ENCODE results near the gene KRTAP1-1.
"Not testable (repeated sequence)": the region's sequence is repeated elsewhere in the genome, so short reads cannot be mapped to it uniquely, and the experiment has no call there.

KRTAP1-1 gene

DNA sequence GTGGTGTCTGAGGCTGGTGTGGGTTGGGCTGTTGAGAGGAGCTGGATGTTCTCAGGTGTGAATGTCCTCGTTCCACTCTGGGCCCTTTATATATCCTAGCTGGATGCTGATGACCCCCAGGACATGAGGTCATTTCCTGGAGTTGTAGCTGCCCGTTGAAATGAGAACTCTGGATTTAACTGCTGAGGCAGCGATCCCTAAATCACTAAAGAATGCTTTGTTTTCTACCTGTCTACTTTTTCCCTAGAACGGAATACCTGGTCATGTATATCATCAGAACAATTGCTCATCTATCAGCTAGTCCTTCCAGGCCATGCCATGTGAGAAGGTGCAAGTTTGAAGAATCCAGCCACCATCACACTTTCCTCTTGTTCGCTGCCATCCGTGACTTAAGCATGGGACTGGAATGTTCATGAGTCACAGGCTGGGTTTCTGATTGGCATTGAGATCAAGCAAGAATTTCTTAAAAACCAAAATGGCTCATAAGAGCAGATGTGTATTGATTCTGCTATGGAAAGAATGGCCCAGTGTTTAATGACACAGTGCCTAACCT lies 18.9 kb upstream of the KRTAP1-1 start, which contains the start of gene KRTAP2-3:
Gene KRTAP2-3, minus strand, starts transcription at position 63 of the 553 bp plus-strand sequence. CDS start 64 bp downstream, outside the sequence.
- no peak for TF ChIP-seq CTCF (IDR thresholded peaks at IDR 0.05; ENCODE audit: low read depth, low read length)
- peak; percentile 90 for DNase-seq (ENCODE audit: low read depth, low spot score)
- in situ Hi-C loops (cut with HindIII; ENCODE audit: low sequenced_read_pairs): no loop called here
- H3K4me3 ChIP-seq (ENCODE audit: low read depth, low read length): no peak within 1 kb of the TSS

- H3K4me3 ChIP-seq (ENCODE audit: low read depth, low read length); in situ Hi-C loops (cut with HindIII; ENCODE audit: low sequenced_read_pairs): not testable (repeated sequence)
- DNase-seq (ENCODE audit: low read depth, low spot score): peak; percentile 84
Observed at GRCh38 chr17:41059276-41060051, 18.2 kb upstream of the KRTAP1-1 start.

GRCh38 chr17:41058741-41059140 lies 17.5 kb upstream of the KRTAP1-1 start:
- in situ Hi-C loops (cut with HindIII; ENCODE audit: low sequenced_read_pairs): no loop called here
- TF ChIP-seq CTCF (IDR thresholded peaks at IDR 0.05; ENCODE audit: low read depth, low read length): no peak

GRCh38 chr17:41057547-41057946 lies 16.3 kb upstream of the KRTAP1-1 start:
- TF ChIP-seq CTCF (IDR thresholded peaks at IDR 0.05; ENCODE audit: low read depth, low read length): no peak
- in situ Hi-C loops (cut with HindIII; ENCODE audit: low sequenced_read_pairs): no loop called here
- DNase-seq (ENCODE audit: low read depth, low spot score): no peak
- H3K4me3 ChIP-seq (ENCODE audit: low read depth, low read length): no peak overlapping the region

More at GRCh38 chr17:41058741-41059140, 17.5 kb upstream of the KRTAP1-1 start:
- no peak overlapping the region for H3K4me3 ChIP-seq (ENCODE audit: low read depth, low read length)
- DNase-seq (ENCODE audit: low read depth, low spot score): no peak

- in situ Hi-C loops (cut with HindIII; ENCODE audit: low sequenced_read_pairs); H3K4me3 ChIP-seq (ENCODE audit: low read depth, low read length); DNase-seq (ENCODE audit: low read depth, low spot score): not testable (repeated sequence)
Observed at GRCh38 chr17:41055130-41055529, 13.9 kb upstream of the KRTAP1-1 start, which contains the start of gene KRTAP2-2. KRTAP2-2 (minus strand) TSS chr17:41055230; CDS start chr17:41055211, 19 bp downstream.

DNA sequence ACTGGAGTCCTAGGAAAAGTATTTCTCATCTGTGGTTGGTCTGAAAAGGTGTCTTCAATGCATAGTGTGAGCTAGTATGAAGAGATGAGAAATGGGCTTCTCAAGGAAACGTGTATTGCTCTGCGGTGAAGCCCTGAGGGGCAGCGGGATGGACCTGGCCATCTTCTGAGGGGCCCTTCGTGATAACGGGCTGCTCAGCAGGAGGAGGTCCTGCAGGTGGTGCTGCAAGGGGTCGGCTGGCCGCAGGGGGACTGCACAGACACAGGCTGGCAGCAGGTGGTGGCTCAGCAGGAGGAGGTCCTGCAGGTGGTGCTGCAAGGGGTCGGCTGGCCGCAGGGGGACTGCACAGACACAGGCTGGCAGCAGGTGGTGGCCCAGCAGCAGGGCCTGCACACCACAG lies 13.3 kb upstream of the KRTAP1-1 start:
- in situ Hi-C loops (cut with HindIII; ENCODE audit: low sequenced_read_pairs); DNase-seq (ENCODE audit: low read depth, low spot score); H3K4me3 ChIP-seq (ENCODE audit: low read depth, low read length): not testable (repeated sequence)

DNA sequence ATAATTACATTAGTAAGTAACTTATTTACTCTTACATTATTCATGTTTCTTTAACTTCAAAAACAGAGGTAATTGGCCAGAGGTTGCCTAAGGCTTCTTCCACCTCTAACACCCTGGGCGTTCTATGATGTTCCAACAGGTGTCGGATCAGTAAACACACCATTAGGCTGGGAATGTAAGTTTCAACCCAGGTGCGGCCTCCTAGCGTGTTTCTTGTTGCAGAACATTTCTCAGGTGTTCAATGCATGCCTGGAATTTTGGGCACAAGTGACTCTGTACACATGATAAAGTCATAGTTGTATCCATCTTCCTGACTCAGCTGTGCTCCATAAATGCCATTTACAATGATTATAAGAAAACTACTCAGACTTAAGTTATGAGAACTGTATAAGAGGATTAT lies 12.8 kb upstream of the KRTAP1-1 start:
- in situ Hi-C loops (cut with HindIII; ENCODE audit: low sequenced_read_pairs): no loop called here
- no peak for DNase-seq (ENCODE audit: low read depth, low spot score)
- H3K4me3 ChIP-seq (ENCODE audit: low read depth, low read length): no peak overlapping the region
- no peak for TF ChIP-seq CTCF (IDR thresholded peaks at IDR 0.05; ENCODE audit: low read depth, low read length)

- in situ Hi-C loops (cut with HindIII; ENCODE audit: low sequenced_read_pairs): no loop called here
- no peak for DNase-seq (ENCODE audit: low read depth, low spot score)
- H3K4me3 ChIP-seq (ENCODE audit: low read depth, low read length): no peak overlapping the region
- no peak for TF ChIP-seq CTCF (IDR thresholded peaks at IDR 0.05; ENCODE audit: low read depth, low read length)
Observed at GRCh38 chr17:41052566-41052965, 11.3 kb upstream of the KRTAP1-1 start.

Data from astrocyte of the spinal cord (primary cell).